ENCODE measurements around the gene PDE9A. TPM values are rescaled to one million over a fixed set of nuclear protein-coding genes. Genes with fewer than 3 reads are reported as not detected.

Gene PDE9A
- polyA plus RNA-seq, 1 experiment: 0.14 TPM

DNA sequence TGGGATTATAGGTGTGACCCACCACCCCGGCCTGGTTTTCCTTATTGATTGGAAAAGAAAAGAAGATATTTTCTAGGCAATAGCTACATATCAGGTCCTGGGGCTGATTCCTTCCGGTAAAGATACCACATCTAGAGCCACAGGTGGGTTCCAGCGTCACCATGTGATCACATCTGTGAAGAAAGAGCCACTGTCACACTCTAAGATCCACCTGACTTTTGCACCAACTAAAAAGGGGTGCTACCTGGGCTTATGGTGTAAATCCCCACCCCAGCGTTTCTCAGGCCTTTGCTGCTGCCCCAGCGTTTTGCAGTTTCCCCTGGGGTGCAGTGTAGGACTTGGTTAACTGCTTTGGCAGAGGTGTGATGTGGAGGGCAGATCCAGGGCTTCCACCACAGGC is 22.3 kb upstream of the PDE9A start:
- POLR2A ChIA-PET: no interaction called here
- CTCF ChIA-PET: no interaction called here
- no peaks in the 10 kb centered on the region for H3K27me3 ChIP-seq (ENCODE audit: control insufficient read depth, insufficient read depth, low read length)

GRCh38 chr21:42632336-42632751 is 21.1 kb upstream of the PDE9A start:
- peaks cover 5% of the 10 kb centered on the region; the same call in 1 of the 2 replicates for H3K9me3 ChIP-seq (ENCODE audit: control insufficient read depth, insufficient read depth, low read length)
- no peak overlapping the region for H3K4me3 ChIP-seq (ENCODE audit: low read depth, low read length)
- no peaks in the 10 kb centered on the region for H3K27me3 ChIP-seq (ENCODE audit: control insufficient read depth, insufficient read depth, low read length)
- no peak for TF ChIP-seq CTCF (IDR thresholded peaks at IDR 0.05; ENCODE audit: low read depth, low read length)
- ChIA-PET CTCF (no interaction called here), POLR2A (no interaction called here)
- H3K27ac ChIP-seq (ENCODE audit: low read depth, low read length): no peak overlapping the region
- DNase-seq (ENCODE audit: low read depth, low spot score): no peak

More for the DNA sequence above, 22.3 kb upstream of the PDE9A start:
- no peak overlapping the region for H3K4me3 ChIP-seq (ENCODE audit: low read depth, low read length)
- peaks cover 5% of the 10 kb centered on the region; the same call in 1 of the 2 replicates for H3K9me3 ChIP-seq (ENCODE audit: control insufficient read depth, insufficient read depth, low read length)
- no peak for DNase-seq (ENCODE audit: low read depth, low spot score)
- H3K27ac ChIP-seq (ENCODE audit: low read depth, low read length): no peak overlapping the region
- no peak for TF ChIP-seq CTCF (IDR thresholded peaks at IDR 0.05; ENCODE audit: low read depth, low read length)

- no peak overlapping the region for H3K27ac ChIP-seq (ENCODE audit: low read depth, low read length)
- no peak for TF ChIP-seq CTCF (IDR thresholded peaks at IDR 0.05; ENCODE audit: low read depth, low read length)
- H3K27me3 ChIP-seq (ENCODE audit: control insufficient read depth, insufficient read depth, low read length): no peaks in the 10 kb centered on the region
- no peak for DNase-seq (ENCODE audit: low read depth, low spot score)
- POLR2A ChIA-PET: no interaction called here
- H3K4me3 ChIP-seq (ENCODE audit: low read depth, low read length): no peak overlapping the region
- CTCF ChIA-PET: no interaction called here
- peaks cover 5% of the 10 kb centered on the region; the same call in 1 of the 2 replicates for H3K9me3 ChIP-seq (ENCODE audit: control insufficient read depth, insufficient read depth, low read length)
These were observed 20.4 kb upstream of the PDE9A start for GRCh38 chr21:42632771-42633690.

DNA sequence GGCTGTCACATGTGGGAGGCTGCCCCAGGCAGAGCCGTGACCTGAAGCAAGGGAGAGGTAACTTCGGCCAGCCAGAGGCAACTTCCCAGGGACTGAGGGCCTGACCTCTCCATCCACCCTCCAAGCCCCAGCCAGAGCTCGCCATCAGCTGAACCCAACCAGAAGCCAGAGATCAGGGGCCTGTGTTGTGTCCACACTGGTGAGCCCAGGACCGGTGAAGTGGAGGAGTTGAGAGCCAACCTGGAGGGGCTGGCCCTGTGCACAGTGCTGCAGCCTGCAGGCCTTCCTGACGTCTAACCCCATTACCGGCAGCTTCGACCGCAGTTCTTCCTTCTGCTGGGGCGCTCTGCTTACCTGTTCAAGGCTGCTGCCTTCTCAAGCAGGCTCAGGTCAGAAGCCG is 19.6 kb upstream of the PDE9A start:
- no peak overlapping the region for H3K27ac ChIP-seq (ENCODE audit: low read depth, low read length)
- CTCF ChIA-PET: no interaction called here
- no peak overlapping the region for H3K4me3 ChIP-seq (ENCODE audit: low read depth, low read length)
- H3K9me3 ChIP-seq (ENCODE audit: control insufficient read depth, insufficient read depth, low read length): peaks cover 5% of the 10 kb centered on the region; the same call in 1 of the 2 replicates
- TF ChIP-seq CTCF (IDR thresholded peaks at IDR 0.05; ENCODE audit: low read depth, low read length): no peak
- no peak for DNase-seq (ENCODE audit: low read depth, low spot score)
- H3K27me3 ChIP-seq (ENCODE audit: control insufficient read depth, insufficient read depth, low read length): no peaks in the 10 kb centered on the region
- POLR2A ChIA-PET: no interaction called here

- peaks cover 3% of the 10 kb centered on the region for H3K27me3 ChIP-seq (ENCODE audit: control insufficient read depth, insufficient read depth, low read length)
- no peak overlapping the region for H3K27ac ChIP-seq (ENCODE audit: low read depth, low read length)
- ChIA-PET POLR2A (no interaction called here), CTCF (no interaction called here)
- no peak for TF ChIP-seq CTCF (IDR thresholded peaks at IDR 0.05; ENCODE audit: low read depth, low read length)
- H3K4me3 ChIP-seq (ENCODE audit: low read depth, low read length): no peak overlapping the region
- no peak for DNase-seq (ENCODE audit: low read depth, low spot score)
- H3K9me3 ChIP-seq (ENCODE audit: control insufficient read depth, insufficient read depth, low read length): peaks cover 5% of the 10 kb centered on the region; the same call in 1 of the 2 replicates
These were observed 17.4 kb upstream of the PDE9A start for GRCh38 chr21:42635848-42636519.
